ENCODE data around the gene EML1.

The EML1 gene, protein sequence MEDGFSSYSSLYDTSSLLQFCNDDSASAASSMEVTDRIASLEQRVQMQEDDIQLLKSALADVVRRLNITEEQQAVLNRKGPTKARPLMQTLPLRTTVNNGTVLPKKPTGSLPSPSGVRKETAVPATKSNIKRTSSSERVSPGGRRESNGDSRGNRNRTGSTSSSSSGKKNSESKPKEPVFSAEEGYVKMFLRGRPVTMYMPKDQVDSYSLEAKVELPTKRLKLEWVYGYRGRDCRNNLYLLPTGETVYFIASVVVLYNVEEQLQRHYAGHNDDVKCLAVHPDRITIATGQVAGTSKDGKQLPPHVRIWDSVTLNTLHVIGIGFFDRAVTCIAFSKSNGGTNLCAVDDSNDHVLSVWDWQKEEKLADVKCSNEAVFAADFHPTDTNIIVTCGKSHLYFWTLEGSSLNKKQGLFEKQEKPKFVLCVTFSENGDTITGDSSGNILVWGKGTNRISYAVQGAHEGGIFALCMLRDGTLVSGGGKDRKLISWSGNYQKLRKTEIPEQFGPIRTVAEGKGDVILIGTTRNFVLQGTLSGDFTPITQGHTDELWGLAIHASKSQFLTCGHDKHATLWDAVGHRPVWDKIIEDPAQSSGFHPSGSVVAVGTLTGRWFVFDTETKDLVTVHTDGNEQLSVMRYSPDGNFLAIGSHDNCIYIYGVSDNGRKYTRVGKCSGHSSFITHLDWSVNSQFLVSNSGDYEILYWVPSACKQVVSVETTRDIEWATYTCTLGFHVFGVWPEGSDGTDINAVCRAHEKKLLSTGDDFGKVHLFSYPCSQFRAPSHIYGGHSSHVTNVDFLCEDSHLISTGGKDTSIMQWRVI

GRCh38 chr14:99793213-99794150 lies at the start of gene EML1:
Gene EML1 (plus strand): TSS chr14:99793413. CDS start chr14:99793477, 64 bp downstream.
- DNase-seq (ENCODE audit: low spot score): peak; percentile 98
- TF ChIP-seq, protein P1, sequence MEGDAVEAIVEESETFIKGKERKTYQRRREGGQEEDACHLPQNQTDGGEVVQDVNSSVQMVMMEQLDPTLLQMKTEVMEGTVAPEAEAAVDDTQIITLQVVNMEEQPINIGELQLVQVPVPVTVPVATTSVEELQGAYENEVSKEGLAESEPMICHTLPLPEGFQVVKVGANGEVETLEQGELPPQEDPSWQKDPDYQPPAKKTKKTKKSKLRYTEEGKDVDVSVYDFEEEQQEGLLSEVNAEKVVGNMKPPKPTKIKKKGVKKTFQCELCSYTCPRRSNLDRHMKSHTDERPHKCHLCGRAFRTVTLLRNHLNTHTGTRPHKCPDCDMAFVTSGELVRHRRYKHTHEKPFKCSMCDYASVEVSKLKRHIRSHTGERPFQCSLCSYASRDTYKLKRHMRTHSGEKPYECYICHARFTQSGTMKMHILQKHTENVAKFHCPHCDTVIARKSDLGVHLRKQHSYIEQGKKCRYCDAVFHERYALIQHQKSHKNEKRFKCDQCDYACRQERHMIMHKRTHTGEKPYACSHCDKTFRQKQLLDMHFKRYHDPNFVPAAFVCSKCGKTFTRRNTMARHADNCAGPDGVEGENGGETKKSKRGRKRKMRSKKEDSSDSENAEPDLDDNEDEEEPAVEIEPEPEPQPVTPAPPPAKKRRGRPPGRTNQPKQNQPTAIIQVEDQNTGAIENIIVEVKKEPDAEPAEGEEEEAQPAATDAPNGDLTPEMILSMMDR (IDR thresholded peaks at IDR 0.05; ENCODE audit: extremely low read depth, insufficient read depth, missing control alignments): peak; percentile 32
- in situ Hi-C loops (cut with MboI; ENCODE audit: low pct_unique_long_range_greater_than_20kb, low sequenced_read_pairs, unreplicated experiment): no loop called here

DNA sequence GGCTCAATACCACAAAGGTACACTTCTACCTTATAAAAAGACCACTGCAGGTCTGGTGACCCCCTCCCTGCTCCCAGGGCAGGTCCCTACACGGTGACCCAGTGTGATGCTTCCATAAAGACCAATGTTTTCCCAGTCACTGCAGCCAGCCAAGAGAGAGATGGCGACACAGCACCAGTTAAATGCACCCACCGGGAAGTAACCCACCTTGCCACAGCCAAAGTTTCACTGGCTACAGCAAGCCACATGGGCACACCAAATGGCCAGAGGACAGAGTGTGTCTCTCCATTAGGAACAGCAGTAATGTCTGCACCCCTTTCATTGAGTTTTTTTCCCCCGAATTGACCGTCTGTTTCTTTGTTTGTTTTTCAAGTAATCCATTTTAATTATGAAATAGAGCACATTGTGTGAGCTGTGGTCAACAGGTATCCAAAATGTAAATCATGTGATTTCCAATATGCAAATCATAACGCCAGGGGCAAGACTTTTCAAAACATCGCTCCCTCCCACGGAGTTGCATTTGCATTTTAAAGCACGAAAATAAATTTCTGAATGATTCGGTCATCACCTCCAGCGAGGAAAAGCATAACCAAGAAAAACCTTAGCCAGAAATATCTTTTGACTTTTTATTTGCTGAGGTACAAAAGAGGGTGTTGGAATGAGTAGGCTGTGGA lies 48.9 kb upstream of the EML1 start:
- TF ChIP-seq, protein P1 (IDR thresholded peaks at IDR 0.05; ENCODE audit: extremely low read depth, insufficient read depth, missing control alignments): no peak
- in situ Hi-C loops (cut with MboI; ENCODE audit: low pct_unique_long_range_greater_than_20kb, low sequenced_read_pairs, unreplicated experiment): no loop called here
- DNase-seq (ENCODE audit: low spot score): no peak

DNA sequence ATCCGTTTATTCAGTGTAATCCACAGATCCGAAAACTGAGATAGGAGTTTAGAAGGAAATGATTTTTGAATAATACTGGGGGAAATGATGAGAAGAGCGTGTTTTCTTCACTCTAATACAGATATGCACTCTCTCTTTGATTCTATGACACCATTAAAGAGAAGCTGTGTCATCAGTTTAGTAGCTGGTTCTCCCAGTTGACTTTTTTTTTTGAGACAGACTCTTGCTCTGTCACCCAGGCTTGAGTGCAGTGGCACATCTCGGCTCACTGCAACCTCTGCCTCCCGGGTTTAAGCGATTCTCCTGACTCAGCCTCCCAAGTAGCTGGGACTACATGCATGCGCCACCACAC lies 48.4 kb upstream of the EML1 start:
- in situ Hi-C loops (cut with MboI; ENCODE audit: low pct_unique_long_range_greater_than_20kb, low sequenced_read_pairs, unreplicated experiment): no loop called here
- DNase-seq (ENCODE audit: low spot score): no peak
- TF ChIP-seq, protein P1 (IDR thresholded peaks at IDR 0.05; ENCODE audit: extremely low read depth, insufficient read depth, missing control alignments): no peak

DNA sequence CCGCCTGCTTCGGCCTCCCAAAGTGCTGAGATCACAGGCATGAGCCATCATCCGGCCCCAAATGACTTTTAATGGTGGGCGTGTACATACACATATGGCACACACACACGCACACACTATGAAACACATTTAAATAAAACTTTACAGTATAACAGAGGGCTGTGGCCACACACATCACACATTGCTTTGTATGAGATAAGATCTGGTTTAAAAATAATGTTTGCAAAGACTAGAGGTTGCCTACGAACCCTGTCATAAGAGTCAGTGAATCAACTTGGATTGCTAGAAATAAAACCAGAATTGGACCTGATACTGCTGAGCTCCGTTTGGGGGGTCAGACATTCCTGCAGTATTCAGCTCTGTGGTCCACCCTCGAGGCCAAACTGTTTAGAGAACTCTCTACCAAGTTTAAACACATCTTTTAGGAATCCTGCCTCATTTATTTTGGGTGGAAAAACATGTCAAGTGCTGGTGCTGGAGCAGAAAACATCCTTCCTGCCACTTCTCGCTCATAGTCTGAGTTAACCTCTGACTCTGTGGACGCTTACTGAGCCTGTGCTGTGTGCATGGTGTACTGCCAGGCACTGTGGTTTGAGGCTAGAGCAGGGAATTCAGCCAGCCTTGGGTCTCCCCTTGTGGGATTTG lies 47.8 kb upstream of the EML1 start:
- DNase-seq (ENCODE audit: low spot score): no peak
- TF ChIP-seq, protein P1 (IDR thresholded peaks at IDR 0.05; ENCODE audit: extremely low read depth, insufficient read depth, missing control alignments): no peak
- in situ Hi-C loops (cut with MboI; ENCODE audit: low pct_unique_long_range_greater_than_20kb, low sequenced_read_pairs, unreplicated experiment): no loop called here

- in situ Hi-C loops (cut with MboI; ENCODE audit: low pct_unique_long_range_greater_than_20kb, low sequenced_read_pairs, unreplicated experiment): no loop called here
- no peak for DNase-seq (ENCODE audit: low spot score)
- TF ChIP-seq, protein P1 (IDR thresholded peaks at IDR 0.05; ENCODE audit: extremely low read depth, insufficient read depth, missing control alignments): no peak
Measured at GRCh38 chr14:99747167-99747566, 46.0 kb upstream of the EML1 start.

Measured in GM13977 (cell line).